ENCODE measurements around the gene WSCD1. TPM values are rescaled to one million over a fixed set of nuclear protein-coding genes. Genes with fewer than 3 reads are reported as not detected.

WSCD1 gene
- total RNA-seq, 1 experiment from 2014 or later: 0.45 TPM

- TF ChIP-seq CTCF (IDR thresholded peaks at IDR 0.05; ENCODE audit: unreplicated experiment): no peak
- DNase-seq: no peak
- intact Hi-C loops (cut with micrococcal nuclease; ENCODE audit: unreplicated experiment): no loop called here
- Mint-ChIP-seq H3K9me3 (ENCODE audit: low read depth, unreplicated experiment) (no peaks in the 10 kb centered on the region), H3K36me3 (ENCODE audit: insufficient read depth, unreplicated experiment) (no peaks in the 10 kb centered on the region), H3K4me3 (ENCODE audit: low read depth, unreplicated experiment) (no peak overlapping the region), H3K27me3 (ENCODE audit: unreplicated experiment) (peaks cover 53% of the 10 kb centered on the region), H3K4me1 (ENCODE audit: low read depth, unreplicated experiment) (no peaks in the 10 kb centered on the region), H3K27ac (ENCODE audit: unreplicated experiment) (no peak overlapping the region)
- no TSS peak for BruUV-seq (replicated peaks)
- CTCF ChIA-PET: no interaction called here
Observed at GRCh38 chr17:6120351-6120750, 50.2 kb downstream of the WSCD1 start.

DNA sequence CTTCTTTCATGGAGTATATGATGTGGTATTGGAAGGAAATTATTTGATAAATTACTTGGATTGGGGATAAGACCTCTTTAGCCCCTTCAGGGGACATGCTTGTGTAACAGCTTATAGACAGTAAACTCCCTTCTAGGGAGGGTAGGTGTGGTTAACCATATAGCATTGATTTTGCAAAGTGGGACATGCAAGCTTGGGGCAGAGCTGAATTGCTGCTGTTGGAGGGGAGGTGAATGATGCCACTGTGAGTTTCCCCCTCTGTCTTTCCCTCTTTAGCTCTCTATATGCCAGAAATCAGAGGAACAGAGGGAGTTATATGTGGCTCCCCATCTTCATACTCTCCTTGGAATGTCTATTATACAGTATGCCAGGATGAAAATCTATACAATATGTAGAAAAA, 54.7 kb downstream of the WSCD1 start:
- no peak for TF ChIP-seq CTCF (IDR thresholded peaks at IDR 0.05; ENCODE audit: unreplicated experiment)
- CTCF ChIA-PET: interaction anchor here (0.5 kb wide), 1 partner anchor 103 kb away, joined by 3 read pairs; no protein-coding TSS in a partner anchor
- Mint-ChIP-seq H3K9me3 (ENCODE audit: low read depth, unreplicated experiment) (no peaks in the 10 kb centered on the region), H3K27me3 (ENCODE audit: unreplicated experiment) (peaks cover 74% of the 10 kb centered on the region), H3K4me3 (ENCODE audit: low read depth, unreplicated experiment) (no peak overlapping the region), H3K36me3 (ENCODE audit: insufficient read depth, unreplicated experiment) (no peaks in the 10 kb centered on the region), H3K27ac (ENCODE audit: unreplicated experiment) (no peak overlapping the region), H3K4me1 (ENCODE audit: low read depth, unreplicated experiment) (no peaks in the 10 kb centered on the region)
- no TSS peak for BruUV-seq (replicated peaks)
- no peak for DNase-seq
- intact Hi-C loops (cut with micrococcal nuclease; ENCODE audit: unreplicated experiment): no loop called here

DNA sequence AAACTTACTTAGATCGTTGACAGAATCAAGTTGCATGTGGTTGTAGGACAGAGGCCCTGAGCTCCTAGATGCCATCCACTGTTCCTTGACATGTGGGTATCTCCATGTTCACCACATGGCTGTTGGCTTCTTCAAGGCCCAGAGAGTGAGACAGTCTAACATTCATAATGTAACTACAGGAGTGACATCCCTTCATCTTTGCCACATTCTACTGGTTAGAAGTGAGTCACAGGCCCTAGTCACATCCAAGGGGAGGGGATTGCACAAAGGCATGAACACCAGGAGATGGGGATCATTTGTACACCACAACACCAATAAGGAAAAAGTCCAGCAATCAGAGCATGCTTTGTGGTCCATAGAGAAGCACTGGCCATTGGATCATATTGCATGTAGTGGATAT, 56.6 kb downstream of the WSCD1 start:
- Mint-ChIP-seq H3K36me3 (ENCODE audit: insufficient read depth, unreplicated experiment) (no peaks in the 10 kb centered on the region), H3K4me3 (ENCODE audit: low read depth, unreplicated experiment) (no peak overlapping the region), H3K27ac (ENCODE audit: unreplicated experiment) (no peak overlapping the region), H3K9me3 (ENCODE audit: low read depth, unreplicated experiment) (no peaks in the 10 kb centered on the region), H3K4me1 (ENCODE audit: low read depth, unreplicated experiment) (no peaks in the 10 kb centered on the region), H3K27me3 (ENCODE audit: unreplicated experiment) (peaks cover 86% of the 10 kb centered on the region)
- TF ChIP-seq CTCF (IDR thresholded peaks at IDR 0.05; ENCODE audit: unreplicated experiment): no peak
- no peak for DNase-seq
- BruUV-seq (replicated peaks): no TSS peak
- intact Hi-C loops (cut with micrococcal nuclease; ENCODE audit: unreplicated experiment): no loop called here
- CTCF ChIA-PET: no interaction called here

DNA sequence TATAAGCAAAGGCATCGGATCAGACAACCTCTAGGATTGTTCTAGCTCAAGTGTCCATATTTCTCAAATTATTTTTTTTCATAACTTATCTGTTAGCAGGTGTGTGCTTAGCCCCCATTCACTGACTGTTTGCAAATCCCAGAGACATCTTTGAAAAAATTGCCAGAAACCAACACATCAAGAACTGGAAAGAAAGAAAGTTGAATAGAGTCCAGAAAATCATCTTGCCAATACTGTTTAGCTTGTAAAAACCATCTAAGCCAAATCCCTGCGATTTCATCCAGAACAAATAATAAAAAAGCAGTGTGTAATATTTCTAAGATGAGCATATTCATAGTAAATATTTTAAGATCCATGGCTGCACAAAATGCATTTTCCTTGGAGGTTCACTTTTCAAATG, 64.5 kb downstream of the WSCD1 start:
- CTCF ChIA-PET: no interaction called here
- no peak for DNase-seq
- BruUV-seq (replicated peaks): no TSS peak
- H3K27me3 Mint-ChIP-seq (ENCODE audit: unreplicated experiment): peaks cover 66% of the 10 kb centered on the region
- intact Hi-C loops (cut with micrococcal nuclease; ENCODE audit: unreplicated experiment): no loop called here
- no peaks in the 10 kb centered on the region for H3K9me3 Mint-ChIP-seq (ENCODE audit: low read depth, unreplicated experiment)
- no peaks in the 10 kb centered on the region for H3K36me3 Mint-ChIP-seq (ENCODE audit: insufficient read depth, unreplicated experiment)
- no peak overlapping the region for H3K27ac Mint-ChIP-seq (ENCODE audit: unreplicated experiment)
- H3K4me1 Mint-ChIP-seq (ENCODE audit: low read depth, unreplicated experiment): no peaks in the 10 kb centered on the region
- H3K4me3 Mint-ChIP-seq (ENCODE audit: low read depth, unreplicated experiment): no peak overlapping the region
- TF ChIP-seq CTCF (IDR thresholded peaks at IDR 0.05; ENCODE audit: unreplicated experiment): no peak

DNA sequence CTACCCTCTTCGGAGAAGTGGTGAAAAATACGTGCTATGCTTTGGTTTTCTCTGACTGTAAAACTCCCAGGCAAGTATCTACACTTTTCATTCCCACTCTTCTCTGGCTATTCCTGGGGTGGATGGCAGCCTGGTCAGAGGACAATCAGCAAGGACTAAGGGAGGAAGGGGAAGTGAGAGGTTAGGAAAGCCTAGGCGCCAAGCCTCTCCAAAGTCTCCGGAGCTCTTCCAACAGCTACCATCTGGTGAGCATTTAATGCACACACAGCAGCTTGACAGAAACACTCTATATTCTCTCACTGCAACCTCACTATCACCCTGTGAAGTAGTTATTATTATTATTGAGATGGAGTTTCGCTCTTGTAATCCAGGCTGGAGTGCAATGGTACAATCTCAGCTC, 65.1 kb downstream of the WSCD1 start:
- no peak for TF ChIP-seq CTCF (IDR thresholded peaks at IDR 0.05; ENCODE audit: unreplicated experiment)
- Mint-ChIP-seq H3K27ac (ENCODE audit: unreplicated experiment) (no peak overlapping the region), H3K9me3 (ENCODE audit: low read depth, unreplicated experiment) (no peaks in the 10 kb centered on the region), H3K36me3 (ENCODE audit: insufficient read depth, unreplicated experiment) (no peaks in the 10 kb centered on the region), H3K27me3 (ENCODE audit: unreplicated experiment) (peaks cover 66% of the 10 kb centered on the region), H3K4me3 (ENCODE audit: low read depth, unreplicated experiment) (no peak overlapping the region), H3K4me1 (ENCODE audit: low read depth, unreplicated experiment) (no peaks in the 10 kb centered on the region)
- DNase-seq: no peak
- BruUV-seq (replicated peaks): no TSS peak
- CTCF ChIA-PET: no interaction called here
- intact Hi-C loops (cut with micrococcal nuclease; ENCODE audit: unreplicated experiment): no loop called here

All from Calu3 (cell line).